Raji (cell line): ENCODE measurements around the gene RAPH1.

Experiments
- POLR2A ChIP-seq: IDR thresholded peaks from 2 replicates; pipeline ENCODE4 v1.6.1; 2011; ENCODE audit warnings: low read depth, low read length, control low read depth; ENCODE audit not compliant: insufficient read depth

The RAPH1 gene

GRCh38 chr2:203451011-203451410 lies 84.1 kb downstream of the RAPH1 start:
- no peak for TF ChIP-seq POLR2A

- TF ChIP-seq POLR2A, result no peak
Measured at GRCh38 chr2:203450561-203450960, 84.5 kb downstream of the RAPH1 start.

- no peak for TF ChIP-seq POLR2A
Measured at GRCh38 chr2:203446780-203447179, 88.3 kb downstream of the RAPH1 start.

GRCh38 chr2:203446071-203446481 lies 89.0 kb downstream of the RAPH1 start:
- no peak for TF ChIP-seq POLR2A

GRCh38 chr2:203444738-203445137 lies 90.4 kb downstream of the RAPH1 start:
- no peak for TF ChIP-seq POLR2A

GRCh38 chr2:203442463-203442862 lies 92.6 kb downstream of the RAPH1 start:
- no peak for TF ChIP-seq POLR2A

GRCh38 chr2:203441463-203441862 lies 93.6 kb downstream of the RAPH1 start:
- TF ChIP-seq POLR2A, result no peak

- TF ChIP-seq POLR2A, result no peak
Measured at GRCh38 chr2:203440671-203441070, 94.4 kb downstream of the RAPH1 start.

- TF ChIP-seq POLR2A, result no peak
Measured at GRCh38 chr2:203438528-203438927, 96.6 kb downstream of the RAPH1 start.

- TF ChIP-seq POLR2A, result no peak
Measured at GRCh38 chr2:203437511-203437910, 97.6 kb downstream of the RAPH1 start.

GRCh38 chr2:203436496-203436895 lies 98.6 kb downstream of the RAPH1 start:
- TF ChIP-seq POLR2A, result no peak

- no peak for TF ChIP-seq POLR2A
Measured at GRCh38 chr2:203432811-203433210, 102.3 kb downstream of the RAPH1 start.

GRCh38 chr2:203431391-203432185 lies 103.5 kb downstream of the RAPH1 start:
- TF ChIP-seq POLR2A, result no peak

GRCh38 chr2:203427061-203427460 lies 108.0 kb downstream of the RAPH1 start:
- TF ChIP-seq POLR2A, result no peak

GRCh38 chr2:203418271-203418670 lies 116.8 kb downstream of the RAPH1 start:
- no peak for TF ChIP-seq POLR2A

- TF ChIP-seq POLR2A, result no peak
Measured at GRCh38 chr2:203413796-203414195, 121.3 kb downstream of the RAPH1 start.
